GM18511 (cell line): ENCODE measurements around the gene ZNF775.
"Not testable (repeated sequence)": the region's sequence is repeated elsewhere in the genome, so short reads cannot be mapped to it uniquely, and the experiment has no call there.

Experiments used
- ATAC-seq: cut with Tn5 transposase; IDR thresholded peaks from one replicate; pipeline ENCODE4 v1.9.1; 2021; ENCODE audit warnings: mild to moderate bottlenecking, moderate library complexity; ENCODE audit not compliant: unreplicated experiment

The ZNF775 gene

DNA sequence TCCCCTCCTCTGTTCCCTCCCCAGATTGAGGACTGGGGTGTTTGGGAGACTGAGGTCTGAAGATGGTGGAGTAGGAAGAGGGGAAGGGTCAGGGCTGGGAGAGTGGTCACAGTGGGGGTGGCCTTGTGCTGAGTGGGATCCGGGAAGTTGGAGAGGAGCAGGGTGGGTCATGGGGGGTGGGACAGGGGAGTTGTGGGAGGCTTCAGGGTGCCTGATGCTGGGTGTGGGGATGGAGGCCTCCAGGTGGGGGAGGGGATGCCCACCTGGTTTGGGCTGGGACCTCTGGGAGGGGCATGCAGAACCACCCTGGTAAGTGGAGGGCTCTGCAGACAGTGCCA lies 2.6 kb downstream of the ZNF775 start:
- no peak for ATAC-seq

DNA sequence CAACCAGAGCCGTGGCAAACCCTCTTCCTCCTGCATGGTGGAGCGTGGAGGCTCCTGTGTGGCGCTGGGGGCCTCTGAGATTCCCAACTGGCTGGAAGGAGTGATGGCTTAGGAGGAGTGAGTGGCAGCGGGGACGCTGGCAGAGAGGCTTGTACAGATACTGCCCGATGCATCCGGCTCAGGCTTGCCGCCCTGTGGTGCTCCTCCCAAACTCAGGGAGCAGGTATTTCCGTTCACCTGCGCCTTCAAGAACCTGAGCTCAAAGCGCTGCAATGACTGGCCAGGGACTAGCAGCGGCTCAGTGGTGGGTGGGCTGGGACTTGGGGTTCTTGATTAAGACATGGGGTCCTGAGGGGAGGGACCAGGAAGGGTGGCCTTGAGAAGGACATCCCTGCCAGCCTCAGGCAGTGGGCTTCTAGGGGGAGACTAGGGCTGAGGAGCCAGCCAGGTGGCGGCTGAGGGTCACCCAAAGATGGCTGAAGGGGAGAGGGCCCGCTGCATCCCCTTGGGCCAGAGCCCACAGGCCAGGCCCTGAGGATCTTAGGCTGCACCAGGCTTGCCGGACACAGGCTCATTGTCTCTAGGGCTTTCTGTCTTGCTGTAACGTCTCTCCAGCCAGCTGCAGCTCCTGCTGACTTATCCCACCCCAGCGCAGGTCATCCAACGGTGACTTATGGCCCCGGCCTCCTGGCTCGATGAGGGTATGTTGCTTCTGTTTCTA lies 3.2 kb downstream of the ZNF775 start:
- no peak for ATAC-seq

GRCh38 chr7:150382844-150383225 lies 3.7 kb downstream of the ZNF775 start:
- no peak for ATAC-seq

- ATAC-seq, result no peak
Measured at GRCh38 chr7:150383710-150384397, 4.7 kb downstream of the ZNF775 start.

- ATAC-seq, result no peak
Measured at GRCh38 chr7:150384406-150385301, 5.5 kb downstream of the ZNF775 start.

DNA sequence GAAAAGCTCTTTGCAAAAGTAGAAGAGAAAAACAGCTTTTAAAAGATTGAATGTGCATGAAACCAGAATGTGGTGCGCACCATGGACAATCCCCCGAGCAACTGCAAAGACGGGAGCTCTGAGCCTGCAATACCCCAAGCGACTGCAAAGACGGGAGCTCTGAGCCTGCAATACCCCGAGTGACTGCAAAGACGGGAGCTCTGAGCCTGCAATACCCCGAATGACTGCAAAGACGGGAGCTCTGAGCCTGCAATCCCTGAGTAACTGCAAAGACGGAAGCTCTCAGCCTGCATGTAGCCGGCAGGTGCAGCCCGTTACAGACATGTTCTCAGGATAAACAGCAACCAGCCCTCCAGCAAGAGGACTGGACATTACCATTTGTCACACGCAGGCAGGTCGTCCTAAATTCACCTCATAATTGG lies 6.2 kb downstream of the ZNF775 start:
- no peak for ATAC-seq

DNA sequence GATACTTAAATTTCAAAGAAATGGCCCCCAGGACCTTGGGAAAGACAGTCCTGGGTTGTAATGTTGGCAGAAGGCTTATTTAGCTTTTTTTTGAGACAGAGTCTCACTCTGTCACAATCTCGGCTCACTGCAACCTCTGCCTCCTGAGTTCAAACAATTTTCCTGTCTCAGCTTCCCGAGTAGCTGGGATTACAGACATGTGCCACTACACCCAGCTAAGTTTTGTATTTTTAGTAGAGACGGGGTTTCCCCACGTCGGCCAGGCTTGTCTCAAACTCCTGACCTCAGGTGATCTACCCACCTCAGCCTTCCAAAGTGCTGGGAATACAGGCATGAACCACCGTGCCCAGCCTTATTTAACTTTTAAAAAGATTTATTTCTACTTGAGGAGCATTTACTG lies 6.8 kb downstream of the ZNF775 start:
- ATAC-seq, result not testable (repeated sequence)

GRCh38 chr7:150388306-150388705 lies 9.2 kb downstream of the ZNF775 start:
- no peak for ATAC-seq

- no peak for ATAC-seq
Measured at GRCh38 chr7:150388709-150389531, 9.8 kb downstream of the ZNF775 start.

GRCh38 chr7:150389532-150389816 lies 10.3 kb downstream of the ZNF775 start:
- no peak for ATAC-seq

DNA sequence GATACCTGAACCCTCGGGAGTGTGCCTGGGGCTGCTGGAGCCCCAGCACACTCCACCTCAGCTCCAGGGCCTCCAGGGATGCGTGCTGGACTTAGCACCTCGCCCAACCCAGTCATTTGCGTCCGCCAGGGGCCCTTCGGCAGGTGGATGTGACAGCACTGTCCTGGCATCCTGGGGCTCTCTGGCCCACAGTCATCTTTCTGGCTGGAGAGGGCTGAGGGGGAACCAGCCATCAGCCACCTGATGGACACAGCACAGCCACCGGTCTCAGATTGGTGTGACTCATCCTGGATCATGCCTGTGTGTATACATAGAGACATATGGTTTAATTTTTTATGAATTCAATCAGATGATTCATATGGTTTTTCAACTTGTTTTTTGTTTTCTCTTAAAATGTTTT lies 11.1 kb downstream of the ZNF775 start:
- no peak for ATAC-seq

GRCh38 chr7:150393325-150393724 lies 14.2 kb downstream of the ZNF775 start:
- no peak for ATAC-seq

GRCh38 chr7:150396426-150396825 lies 17.3 kb downstream of the ZNF775 start:
- ATAC-seq, result no peak

DNA sequence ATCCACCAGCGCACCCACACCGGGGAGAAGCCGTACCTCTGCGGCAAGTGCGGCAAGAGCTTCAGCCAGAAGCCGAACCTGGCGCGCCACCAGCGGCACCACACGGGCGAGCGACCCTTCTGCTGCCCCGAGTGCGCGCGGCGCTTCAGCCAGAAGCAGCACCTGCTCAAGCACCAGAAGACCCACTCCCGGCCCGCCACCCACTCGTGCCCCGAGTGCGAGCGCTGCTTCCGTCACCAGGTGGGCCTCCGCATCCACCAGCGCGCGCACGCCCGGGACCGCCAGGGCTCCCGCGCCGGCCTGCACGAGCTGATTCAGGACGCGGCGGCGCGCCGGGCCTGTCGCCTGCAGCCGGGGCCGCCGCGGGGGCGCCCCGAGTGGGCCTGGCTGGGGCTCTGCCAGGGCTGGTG lies 17.7 kb downstream of the ZNF775 start:
- no peak for ATAC-seq

GRCh38 chr7:150397346-150398107 lies 18.4 kb downstream of the ZNF775 start:
- ATAC-seq, result no peak

DNA sequence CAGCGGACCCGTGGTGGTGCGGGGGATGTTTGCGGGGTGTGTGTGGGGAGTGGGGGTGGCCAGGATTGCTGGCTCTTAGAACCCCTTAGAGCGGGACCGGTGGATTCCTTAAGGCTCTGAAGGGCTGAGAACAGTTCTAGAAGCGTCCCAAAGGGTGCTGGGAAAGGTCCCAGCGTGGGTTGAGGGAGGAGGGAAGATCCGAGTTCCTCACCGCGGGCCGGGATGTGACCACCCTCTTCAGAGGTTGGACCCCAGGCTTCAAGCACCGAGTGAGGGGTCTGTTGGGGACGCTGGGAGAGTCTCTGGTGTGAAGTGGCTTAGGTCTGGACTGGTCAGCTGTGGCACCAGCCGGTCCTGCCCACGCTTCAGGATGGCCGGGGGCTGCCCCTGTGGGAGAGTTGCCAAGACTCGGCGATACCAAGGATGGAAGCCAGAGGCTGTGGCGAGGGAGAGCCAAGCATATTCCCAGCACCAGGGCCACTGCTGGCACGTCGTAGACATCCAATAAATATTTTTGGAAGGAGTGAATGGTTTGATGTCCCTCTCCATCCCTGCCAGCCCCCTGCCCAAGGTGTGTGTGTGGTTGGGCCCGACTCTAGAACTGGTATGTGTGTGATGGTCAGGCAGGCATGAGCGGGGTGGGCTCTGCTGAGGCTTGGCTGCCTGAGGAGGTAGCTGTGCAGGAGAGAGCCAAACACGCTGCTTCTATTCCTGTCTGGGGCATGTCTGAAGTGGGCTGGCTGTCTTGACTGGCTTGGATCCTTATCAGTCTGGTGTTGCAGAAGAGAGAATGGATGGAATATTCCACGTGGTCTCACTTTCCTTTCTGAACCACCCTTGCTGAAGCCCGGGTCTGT lies 19.2 kb downstream of the ZNF775 start:
- ATAC-seq, result no peak

DNA sequence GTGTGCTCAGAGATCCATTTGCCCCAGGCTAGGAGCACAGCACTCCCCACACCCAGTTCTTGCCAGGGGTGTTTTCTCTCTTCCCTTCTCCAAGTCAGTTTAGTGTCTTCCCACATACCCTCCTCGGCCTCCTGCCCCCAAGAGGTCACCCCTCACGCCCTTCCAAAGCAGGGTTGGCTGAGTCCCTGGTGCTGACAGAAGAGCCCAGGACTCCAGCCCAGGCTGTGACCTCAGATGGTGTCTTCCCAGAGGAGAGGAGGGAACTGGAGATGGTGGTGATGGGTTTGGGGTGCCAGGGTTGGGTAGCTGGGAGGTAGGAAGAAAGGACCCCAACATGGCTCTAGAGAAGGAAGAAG lies 19.8 kb downstream of the ZNF775 start:
- ATAC-seq, result no peak

GRCh38 chr7:150399421-150400007 lies 20.4 kb downstream of the ZNF775 start:
- no peak for ATAC-seq
